ENCODE data around the gene RAB11A. TPM values are rescaled to one million over a fixed set of nuclear protein-coding genes. Genes with fewer than 3 reads are reported as not detected.
"Not testable (repeated sequence)": the region's sequence is repeated elsewhere in the genome, so short reads cannot be mapped to it uniquely, and the experiment has no call there.

The RAB11A gene
- total RNA-seq, 1 donor from 2014 or later, result 373 TPM

GRCh38 chr15:65845826-65846519, 23.3 kb upstream of the RAB11A start:
- no peak for DNase-seq (ENCODE audit: low spot score)

GRCh38 chr15:65847989-65848388, 21.3 kb upstream of the RAB11A start:
- no peak for DNase-seq (ENCODE audit: low spot score)

GRCh38 chr15:65851981-65852380, 17.3 kb upstream of the RAB11A start:
- DNase-seq (ENCODE audit: low spot score), result no peak

GRCh38 chr15:65856821-65857455, 12.4 kb upstream of the RAB11A start:
- peak; percentile 64 for DNase-seq (ENCODE audit: low spot score)

- no peak for DNase-seq (ENCODE audit: low spot score)
Observed at GRCh38 chr15:65857718-65858402, 11.4 kb upstream of the RAB11A start.

- no peak for DNase-seq (ENCODE audit: low spot score)
Observed at GRCh38 chr15:65862682-65863081, 6.6 kb upstream of the RAB11A start.

- no peak for DNase-seq (ENCODE audit: low spot score)
Observed at GRCh38 chr15:65863106-65863505, 6.2 kb upstream of the RAB11A start.

- no peak for DNase-seq (ENCODE audit: low spot score)
Observed at GRCh38 chr15:65867244-65867643, 2.0 kb upstream of the RAB11A start.

- DNase-seq (ENCODE audit: low spot score), result not testable (repeated sequence)
Observed at GRCh38 chr15:65867933-65868332, 1.4 kb upstream of the RAB11A start.

- DNase-seq (ENCODE audit: low spot score), result no peak
Observed at GRCh38 chr15:65868546-65869125, 655 bp upstream of the RAB11A start.

- peak; percentile 75 for DNase-seq (ENCODE audit: low spot score)
Observed at GRCh38 chr15:65869954-65870871, 922 bp downstream of the RAB11A start.

- no peak for DNase-seq (ENCODE audit: low spot score)
Observed at GRCh38 chr15:65870889-65871533, 1.7 kb downstream of the RAB11A start.

GRCh38 chr15:65871886-65872285, 2.6 kb downstream of the RAB11A start:
- DNase-seq (ENCODE audit: low spot score), result not testable (repeated sequence)

- not testable (repeated sequence) for DNase-seq (ENCODE audit: low spot score)
Observed at GRCh38 chr15:65872596-65872995, 3.3 kb downstream of the RAB11A start.

- no peak for DNase-seq (ENCODE audit: low spot score)
Observed at GRCh38 chr15:65873256-65873655, 4.0 kb downstream of the RAB11A start.

- no peak for DNase-seq (ENCODE audit: low spot score)
Observed at GRCh38 chr15:65875458-65875857, 6.2 kb downstream of the RAB11A start.

- no peak for DNase-seq (ENCODE audit: low spot score)
Observed at GRCh38 chr15:65877749-65878148, 8.5 kb downstream of the RAB11A start.

- DNase-seq (ENCODE audit: low spot score), result no peak
Observed at GRCh38 chr15:65881766-65882434, 12.6 kb downstream of the RAB11A start.

GRCh38 chr15:65883571-65883970, 14.3 kb downstream of the RAB11A start:
- no peak for DNase-seq (ENCODE audit: low spot score)

- DNase-seq (ENCODE audit: low spot score), result no peak
Observed at GRCh38 chr15:65884511-65884910, 15.2 kb downstream of the RAB11A start.

Measured in ureter (tissue), 1 donor.